Measurements from ENCODE around the gene KCNK15.
"Not testable (repeated sequence)": the region's sequence is repeated elsewhere in the genome, so short reads cannot be mapped to it uniquely, and the experiment has no call there.

Gene KCNK15

DNA sequence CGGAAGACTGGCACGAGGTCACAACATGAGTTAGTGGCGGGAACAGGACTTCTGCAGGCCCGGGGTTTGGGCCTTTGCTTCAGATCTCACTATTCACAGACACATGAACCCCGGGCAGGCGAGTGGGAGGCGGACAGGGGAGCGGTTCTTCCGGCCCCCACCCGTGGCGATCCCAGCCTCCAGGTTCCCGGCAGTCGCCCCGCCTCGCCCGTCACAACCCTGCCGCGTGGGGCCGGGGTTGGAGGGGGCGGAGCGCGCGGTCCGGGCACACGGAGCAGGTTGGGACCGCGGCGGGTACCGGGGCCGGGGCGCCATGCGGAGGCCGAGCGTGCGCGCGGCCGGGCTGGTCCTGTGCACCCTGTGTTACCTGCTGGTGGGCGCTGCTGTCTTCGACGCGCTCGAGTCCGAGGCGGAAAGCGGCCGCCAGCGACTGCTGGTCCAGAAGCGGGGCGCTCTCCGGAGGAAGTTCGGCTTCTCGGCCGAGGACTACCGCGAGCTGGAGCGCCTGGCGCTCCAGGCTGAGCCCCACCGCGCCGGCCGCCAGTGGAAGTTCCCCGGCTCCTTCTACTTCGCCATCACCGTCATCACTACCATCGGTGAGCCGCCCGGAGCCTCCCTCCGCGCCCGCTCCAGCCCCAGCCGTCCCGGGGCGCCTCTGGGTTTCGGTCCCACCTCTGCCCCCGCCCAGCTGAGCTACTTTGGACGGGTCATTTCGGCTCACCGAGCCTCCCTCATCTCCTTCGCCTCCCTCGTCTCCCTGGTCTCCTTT is at the start of gene KCNK15:
TSS of gene KCNK15 (plus strand) at position 268 of the 769 bp plus-strand sequence. CDS start at position 314, 46 bp downstream.
- peak; percentile 62 for DNase-seq (ENCODE audit: low spot score)

DNA sequence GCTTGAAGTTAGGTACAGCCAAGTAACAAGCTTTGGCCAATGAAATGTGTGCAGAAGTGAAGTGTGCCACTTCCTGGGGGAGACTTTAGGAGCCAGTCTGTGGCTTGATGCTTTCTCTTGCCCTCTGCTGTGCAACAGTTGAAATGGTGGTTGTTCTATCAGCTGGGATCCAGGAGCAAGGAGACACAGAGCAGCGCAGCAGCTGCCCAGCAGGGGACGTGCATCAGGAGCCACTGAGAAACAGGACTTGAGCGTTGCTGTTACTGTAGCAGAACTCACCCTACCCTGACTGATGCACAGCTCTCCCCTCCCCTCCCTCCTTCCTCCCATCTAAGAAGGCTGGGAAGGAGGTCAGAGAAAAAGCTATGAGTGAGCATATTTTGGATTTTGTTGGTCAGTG is 49.4 kb upstream of the KCNK15 start:
- DNase-seq (ENCODE audit: low spot score), result no peak

DNA sequence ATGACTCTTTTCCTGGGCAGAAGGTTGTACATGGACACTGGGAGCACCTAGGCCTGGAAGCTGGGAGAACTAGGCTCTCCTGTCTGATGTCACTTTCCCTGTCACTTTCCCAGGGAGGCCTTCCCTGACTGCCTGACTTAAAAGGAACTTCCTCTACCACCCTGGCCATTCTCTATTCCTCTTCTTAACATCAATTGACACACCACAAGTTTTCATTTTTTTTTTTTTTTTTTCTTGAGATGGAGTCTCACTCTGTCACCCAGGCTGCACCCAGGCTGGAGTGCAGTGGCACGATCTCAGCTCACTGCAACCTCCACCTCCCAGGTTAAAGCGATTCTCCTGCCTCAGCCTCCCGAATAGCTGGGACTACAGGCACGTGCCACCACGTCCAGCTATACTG is 48.6 kb upstream of the KCNK15 start:
- not testable (repeated sequence) for DNase-seq (ENCODE audit: low spot score)

DNA sequence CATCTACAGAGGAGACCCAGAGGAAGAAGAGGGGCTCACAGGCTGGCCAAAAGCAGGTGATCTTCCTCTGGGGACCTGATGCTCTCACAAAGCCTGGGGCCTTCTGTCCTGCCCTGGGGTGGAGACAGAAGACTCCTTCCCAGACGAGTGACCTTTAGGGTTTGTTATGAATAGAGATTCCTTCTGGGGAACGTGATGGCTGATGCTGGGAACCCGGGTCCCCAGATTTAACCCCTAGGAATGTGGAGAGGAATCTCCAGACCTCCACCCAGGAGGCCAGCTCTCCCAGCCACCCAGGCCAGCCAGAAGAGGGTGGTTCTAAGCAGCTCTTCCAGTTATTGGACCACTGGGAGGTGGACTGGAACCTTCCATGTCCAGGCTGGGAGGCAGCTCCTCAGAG is 47.3 kb upstream of the KCNK15 start:
- no peak for DNase-seq (ENCODE audit: low spot score)

DNA sequence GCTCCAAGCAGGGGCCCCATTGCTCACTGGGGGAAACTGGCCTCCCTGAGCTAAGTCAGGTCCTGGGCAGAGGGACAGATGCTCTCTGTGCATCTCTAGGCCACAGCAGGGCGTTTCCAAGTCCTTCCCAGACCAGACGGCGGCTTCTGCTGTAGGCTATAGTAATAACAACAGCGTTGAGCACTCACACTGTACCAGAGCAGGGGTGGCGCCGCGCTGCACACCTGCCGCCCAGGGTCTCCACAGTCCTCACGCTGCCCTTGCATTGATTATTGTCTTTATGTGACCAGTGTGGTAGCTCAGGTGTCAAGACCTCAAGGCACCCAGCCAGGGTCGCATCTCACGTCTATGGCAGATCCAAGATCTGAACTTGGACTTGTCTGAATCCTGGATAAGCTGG is 45.4 kb upstream of the KCNK15 start:
- no peak for DNase-seq (ENCODE audit: low spot score)

DNA sequence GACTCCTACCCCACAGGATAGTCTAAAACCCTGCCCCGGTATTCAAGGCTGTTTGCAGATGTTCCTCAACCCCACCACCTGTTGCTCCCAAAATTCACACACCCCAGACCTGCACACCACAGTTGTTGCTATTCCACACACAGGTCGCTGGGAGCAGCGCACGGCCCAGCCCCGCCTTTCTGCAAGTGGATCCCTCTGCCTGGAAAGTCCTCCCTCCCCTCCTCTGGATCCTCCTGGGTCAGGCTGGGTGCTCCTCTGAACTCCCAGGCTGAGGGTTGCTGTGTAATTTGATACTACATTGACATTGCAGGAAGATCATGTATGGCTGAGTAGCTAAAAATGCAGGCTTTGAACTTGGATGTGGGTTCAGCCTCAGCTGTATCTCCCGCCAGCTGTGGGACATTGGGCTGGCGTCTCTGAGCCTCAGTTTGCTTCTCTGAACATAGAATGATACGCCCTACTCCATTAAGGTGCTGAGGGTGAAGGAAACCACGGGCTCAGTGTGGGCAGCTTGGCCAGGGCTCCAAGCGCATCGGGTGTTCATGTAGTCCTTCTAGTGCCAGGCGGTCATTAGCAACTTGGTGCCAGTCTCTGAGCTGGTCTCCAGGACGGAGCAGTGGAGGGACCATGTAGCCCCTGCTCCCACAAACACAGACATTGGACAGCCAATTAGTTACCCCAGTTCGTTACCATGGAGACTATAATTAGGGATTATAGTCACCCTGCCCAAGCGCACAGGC is 44.4 kb upstream of the KCNK15 start:
- no peak for DNase-seq (ENCODE audit: low spot score)

DNA sequence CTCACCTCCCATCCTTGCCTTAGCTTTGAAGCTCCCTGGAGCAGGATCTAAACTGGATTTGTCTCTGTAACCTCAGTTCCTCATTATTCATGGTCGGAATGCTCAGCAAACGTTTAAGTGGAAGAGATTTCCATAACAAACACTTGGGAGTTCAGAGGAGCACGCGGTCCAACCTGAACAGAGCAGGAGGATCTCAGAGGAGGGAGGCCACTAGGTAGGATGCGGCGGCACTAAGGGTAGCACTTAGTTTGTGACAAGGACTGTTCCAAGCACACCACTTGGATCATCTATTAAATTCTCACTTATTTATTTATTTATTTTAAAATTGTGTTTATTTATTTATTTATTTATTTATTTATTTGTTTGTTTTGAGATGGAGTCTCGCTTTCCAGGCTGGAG is 43.8 kb upstream of the KCNK15 start:
- DNase-seq (ENCODE audit: low spot score), result no peak

DNA sequence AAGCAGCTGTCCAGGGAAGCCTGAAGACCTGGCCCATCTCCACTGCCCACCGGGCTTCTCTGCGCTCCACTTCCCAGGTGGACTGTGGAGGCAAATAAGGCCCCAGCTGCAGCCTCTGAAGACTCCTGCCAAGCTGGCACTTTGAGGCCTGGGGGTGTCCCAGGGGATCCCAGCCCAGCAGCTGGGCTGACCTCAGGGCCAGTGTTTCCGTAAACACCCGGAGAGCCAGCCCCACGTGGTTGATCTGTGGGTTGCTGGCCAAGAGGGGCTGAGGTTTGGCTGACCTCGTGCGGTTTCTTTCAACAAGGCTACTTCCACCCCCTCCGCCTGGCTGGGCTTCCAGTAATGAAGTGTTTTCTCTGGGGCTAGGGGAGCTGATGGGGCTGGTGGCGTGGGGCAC is 42.9 kb upstream of the KCNK15 start:
- DNase-seq (ENCODE audit: low spot score), result no peak

DNA sequence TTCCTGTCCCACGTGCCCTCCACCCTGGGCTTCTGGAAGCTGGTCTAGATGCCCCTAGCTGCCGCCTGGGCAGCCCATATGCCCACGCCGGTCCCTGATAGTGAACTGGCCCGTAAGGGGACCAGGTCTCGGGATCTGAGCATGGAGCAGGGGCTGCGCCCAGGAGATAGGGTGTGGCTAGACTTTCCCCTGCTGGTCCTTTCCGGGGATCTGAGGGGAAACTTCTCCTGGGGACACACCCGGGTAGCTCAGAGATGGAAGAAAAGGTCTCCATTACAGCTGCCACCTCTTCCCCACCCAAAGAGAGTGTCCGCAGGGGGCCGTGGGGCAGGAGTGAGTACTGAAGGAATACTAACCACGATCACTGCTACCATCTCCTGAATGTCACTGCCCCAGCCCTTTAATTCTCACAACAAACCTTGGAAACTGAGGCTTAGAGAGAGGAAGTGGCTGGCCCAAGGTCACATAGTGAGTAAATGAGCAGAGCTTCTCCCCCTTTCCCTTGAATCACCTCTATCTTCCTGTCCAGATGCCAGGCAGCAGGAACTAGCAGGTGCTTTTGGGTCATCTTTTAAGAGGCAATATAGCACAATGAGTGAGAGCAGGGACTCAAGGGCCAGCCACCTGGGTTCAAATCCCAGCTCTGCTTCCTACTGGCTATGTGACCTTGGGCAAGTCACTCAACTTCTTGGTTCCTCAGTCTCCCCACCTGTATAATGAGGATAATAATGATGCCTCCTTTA is 42.3 kb upstream of the KCNK15 start:
- DNase-seq (ENCODE audit: low spot score), result no peak

DNA sequence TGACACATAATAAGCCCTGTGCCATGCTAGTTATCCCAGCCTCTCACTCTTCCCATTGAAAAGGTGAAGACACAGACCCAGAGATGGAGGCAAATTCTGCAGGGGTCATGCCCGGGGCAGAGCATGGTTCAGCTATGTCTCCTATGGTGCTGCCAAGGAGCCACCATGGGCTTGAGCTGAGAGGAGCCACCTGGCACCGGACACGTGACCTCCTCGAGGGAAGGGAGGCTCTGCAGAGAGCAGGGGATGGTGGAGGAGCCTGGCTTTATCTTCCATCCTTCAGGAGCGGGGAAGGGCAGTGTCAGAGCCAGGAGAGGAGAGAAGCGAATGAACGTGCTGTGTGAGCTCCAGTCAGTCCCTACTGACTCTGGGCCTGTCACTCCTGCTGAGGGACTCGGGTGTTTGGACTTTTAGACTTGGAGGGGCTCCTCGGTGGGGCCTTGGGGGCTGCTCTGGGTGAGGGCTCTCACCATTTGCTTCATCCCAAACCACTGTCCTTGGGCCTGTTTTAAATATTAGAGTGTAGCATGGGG is 41.6 kb upstream of the KCNK15 start:
- no peak for DNase-seq (ENCODE audit: low spot score)

DNA sequence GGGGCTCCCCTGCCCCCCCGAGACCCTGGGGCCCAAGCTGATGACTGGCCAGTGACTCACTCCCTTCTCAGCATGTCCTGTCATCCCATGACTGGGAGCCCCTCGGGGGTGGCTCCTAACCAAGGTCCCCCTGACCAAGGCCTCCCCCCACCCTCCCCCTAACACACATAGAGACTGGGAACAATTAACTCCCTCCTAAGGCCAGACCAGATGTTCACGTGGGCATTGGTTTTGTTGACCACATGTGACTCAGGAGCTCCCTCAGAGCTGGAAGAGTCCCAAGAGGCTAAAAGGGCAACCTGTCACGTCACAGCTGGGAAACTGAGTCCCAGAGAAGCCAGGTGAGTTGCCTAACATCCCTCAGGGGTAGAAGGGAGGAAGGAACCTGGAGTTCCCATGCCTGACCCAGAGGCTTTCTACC is 41.1 kb upstream of the KCNK15 start:
- no peak for DNase-seq (ENCODE audit: low spot score)

DNA sequence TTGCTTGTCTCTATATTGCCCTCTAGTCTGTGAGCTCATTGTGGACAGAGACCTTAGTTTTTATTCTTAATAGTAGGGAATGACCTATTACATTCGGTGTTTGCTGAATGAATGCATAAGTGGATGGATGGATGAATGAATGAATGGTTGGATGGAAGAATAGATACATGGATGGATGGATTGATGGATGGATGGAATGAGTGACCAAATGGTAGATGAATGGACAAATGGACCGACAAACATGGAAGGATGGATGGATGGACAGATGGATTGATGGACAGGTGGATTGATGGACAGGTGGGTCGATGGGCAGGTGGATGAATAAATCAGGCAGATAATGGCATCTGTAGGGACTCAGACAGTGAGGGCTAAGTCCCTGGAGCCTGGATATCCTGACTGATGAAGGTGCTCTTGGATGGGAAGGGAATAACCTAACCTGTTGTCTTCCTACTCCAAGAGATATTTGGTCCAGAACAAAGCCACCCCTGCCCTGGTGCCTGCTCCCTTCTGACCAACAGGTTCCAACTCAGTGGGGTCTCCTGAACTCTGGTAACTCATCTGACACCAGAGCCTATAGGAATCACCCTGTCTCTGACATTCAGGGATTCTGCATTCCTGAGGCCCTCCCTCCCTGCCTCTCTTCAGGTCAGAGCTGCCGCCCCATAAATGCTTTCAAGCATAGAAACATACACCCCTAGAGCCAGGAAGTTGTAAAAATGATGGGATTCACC is 40.1 kb upstream of the KCNK15 start:
- no peak for DNase-seq (ENCODE audit: low spot score)

DNA sequence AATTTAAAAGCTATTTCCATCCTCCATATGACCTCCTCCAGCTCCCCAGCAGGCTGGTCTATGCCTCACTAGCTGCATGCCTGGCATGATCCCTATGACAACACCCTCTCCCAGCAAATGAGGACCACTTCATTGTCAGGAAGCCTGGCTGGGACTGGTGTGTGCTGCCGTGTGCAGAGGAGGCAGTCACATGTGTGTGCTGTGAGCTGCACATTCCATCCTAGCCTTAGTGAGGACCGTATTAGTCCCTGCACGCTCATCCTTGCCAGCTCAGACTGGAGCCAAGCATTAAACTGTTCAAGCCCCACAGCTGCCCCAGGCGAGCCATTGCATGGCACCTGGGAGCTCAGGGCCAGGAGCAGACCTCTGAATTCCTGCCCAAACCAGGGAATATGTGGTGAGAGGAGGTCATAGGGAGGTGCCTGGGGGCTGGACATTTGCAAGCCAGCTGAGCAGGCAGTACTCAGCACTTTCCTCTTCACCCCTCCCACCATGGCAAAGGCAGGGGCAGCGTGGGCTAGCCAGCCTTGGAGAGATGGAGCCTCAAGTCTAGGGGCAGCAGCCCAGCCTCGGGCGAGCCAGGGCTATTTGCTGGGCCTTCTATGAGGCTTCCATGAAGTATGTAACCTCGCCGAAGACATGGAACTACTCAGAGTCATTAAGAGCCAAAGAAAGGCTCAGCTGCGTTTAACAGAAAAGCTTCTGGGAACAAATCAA is 39.2 kb upstream of the KCNK15 start:
- DNase-seq (ENCODE audit: low spot score), result no peak

DNA sequence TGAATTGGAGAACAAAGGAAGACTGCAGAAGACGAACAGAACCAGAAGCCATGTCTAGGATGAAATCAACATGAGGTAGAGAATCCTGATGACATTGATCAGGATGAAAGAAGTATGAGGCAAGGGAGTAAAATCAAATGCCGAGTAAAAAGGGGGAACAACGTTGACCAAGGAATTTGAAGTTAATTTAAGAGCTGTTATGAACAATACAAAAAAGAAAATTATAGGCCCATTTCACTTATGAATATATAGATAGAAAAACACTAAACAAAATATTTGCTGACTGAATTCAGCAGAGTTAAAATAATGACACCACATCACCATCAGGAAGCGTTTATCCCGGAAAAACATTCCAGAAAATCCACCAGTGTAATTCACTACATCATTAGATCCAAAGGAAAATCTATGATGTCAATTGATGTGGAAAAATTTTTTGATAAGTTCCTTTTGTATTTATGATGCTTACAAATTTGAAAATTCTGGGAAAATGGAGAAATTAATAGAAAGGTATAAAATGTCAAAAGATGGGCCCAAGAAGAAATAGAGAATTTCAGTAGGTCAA is 38.6 kb upstream of the KCNK15 start:
- DNase-seq (ENCODE audit: low spot score), result no peak

DNA sequence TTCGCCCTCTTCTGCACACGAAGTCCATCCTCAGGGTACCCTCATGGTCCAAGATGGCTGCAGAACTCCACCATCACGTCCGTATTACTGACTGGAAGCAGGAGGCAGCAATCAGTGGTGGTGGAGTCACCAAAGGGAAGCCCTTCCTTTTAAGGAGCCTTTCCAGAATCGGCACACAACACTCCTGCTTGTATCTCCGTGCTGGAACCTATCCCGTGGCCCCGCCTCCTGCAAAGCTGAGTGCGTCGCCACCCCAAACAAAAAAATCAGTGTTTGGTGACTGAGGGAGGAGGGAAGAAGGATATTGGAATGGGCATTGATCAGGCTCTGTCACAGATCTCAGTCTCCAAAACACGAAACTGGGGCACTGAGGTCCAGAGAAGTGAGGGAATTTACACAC is 36.3 kb upstream of the KCNK15 start:
- no peak for DNase-seq (ENCODE audit: low spot score)

DNA sequence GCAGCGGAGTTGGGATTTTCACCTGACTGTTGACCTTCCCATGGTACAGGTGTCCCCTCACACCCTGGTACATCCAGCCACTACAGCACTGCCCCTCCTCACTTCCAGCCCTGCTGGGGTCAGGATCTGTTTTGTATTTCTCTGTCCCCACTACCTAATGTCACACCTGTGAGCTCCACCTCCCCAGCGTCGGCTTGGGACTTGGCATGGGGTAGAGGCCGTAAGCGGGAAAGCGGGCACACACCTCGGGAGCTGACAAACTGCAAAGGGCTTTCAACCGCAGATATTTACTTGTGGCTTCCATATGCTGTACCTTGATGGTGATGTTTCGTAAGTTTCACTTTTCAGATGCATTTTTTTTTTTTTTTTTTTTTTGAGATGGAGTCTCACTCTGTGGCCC is 35.9 kb upstream of the KCNK15 start:
- no peak for DNase-seq (ENCODE audit: low spot score)

DNA sequence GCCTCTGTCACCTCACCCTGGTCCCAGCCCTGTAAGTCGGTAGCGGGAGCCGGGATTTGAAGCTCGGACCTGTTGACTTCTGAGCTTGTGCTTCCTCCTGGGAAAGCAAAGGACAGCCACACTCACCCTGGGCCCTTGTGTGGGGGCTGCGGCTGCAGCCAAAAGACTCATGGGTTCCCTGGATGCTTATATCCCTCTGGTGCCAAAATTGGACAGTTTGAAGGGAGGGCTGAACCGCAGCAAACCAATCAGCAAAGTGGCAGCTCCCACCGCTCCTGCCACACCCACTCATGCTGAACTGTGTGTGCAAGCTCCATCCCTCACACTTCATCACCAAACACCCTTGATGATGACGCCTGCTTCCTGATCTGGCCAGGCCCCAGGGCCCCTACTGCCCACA is 34.4 kb upstream of the KCNK15 start:
- DNase-seq (ENCODE audit: low spot score), result no peak

DNA sequence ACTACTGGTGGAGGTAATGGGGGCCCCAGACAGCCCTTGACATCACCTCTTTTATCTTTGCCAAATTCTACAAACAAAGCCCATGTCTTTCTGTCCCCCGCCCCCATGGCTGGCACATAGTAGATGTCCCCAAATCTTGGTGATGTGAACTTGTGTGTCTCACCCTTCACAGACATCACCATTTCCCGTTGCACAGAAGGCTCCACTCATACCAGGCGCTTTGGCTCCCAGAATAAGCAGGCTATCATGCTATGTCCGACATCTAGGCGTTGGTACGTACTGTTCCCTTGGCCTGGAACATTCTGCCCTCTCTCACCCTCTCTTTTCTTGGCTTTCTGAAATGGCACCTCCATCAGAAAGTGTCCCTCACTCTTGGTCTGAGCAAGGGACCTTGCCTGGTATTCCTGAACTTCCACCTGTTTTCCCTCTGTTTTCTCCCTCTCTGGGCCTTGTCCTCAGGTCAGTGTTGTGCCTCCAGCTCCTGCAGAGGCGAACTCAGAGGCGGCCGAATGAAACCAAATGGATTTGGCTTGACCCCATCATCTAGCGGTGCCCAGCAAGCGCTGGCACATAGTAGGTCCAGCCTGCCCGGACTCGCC is 31.5 kb upstream of the KCNK15 start:
- no peak for DNase-seq (ENCODE audit: low spot score)

DNA sequence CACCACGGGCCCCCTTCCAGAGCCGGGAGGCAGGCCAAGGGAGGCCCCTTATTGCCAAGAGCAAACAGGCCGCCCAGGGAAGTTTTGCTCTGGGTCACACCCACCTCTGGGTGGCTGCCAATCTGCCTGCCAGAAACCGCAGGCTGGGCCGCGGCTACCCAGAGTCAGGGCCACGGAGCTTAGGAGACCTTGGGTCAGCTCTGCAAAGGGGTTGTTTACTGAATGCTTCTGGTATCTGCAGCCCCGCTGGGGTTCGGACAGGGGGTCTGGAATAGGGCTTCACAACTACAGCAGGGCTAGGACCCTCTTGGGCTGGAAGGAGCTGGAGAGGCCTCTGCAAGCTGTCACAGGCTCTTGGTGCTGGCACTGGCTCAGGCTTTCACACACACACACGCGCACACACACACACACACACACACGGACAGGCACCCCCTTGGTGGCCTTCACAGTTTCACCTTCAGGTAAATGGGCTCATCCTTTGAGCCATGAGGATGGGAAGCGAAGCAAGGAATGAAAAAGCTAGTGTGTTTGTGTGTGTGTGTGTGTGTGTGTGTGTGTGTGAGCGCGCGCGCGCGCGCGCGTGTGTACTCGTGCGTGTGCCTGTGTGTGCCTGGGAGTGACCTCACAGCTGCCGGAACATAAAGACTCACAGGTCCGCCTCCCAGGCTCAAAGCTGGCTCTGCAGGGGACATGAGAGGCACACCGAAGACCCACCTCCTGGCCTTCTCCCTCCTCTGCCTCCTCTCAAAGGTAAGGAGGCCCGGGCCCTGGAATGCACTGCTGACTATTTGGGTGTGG is 30.8 kb upstream of the KCNK15 start, which contains the start of gene CCN5:
TSS of gene CCN5 (plus strand) at position 669 of the 798 bp plus-strand sequence. CDS start at position 691, 22 bp downstream.
- no peak for DNase-seq (ENCODE audit: low spot score)
